ENCODE data around the gene CCDC92.

Gene CCDC92

DNA sequence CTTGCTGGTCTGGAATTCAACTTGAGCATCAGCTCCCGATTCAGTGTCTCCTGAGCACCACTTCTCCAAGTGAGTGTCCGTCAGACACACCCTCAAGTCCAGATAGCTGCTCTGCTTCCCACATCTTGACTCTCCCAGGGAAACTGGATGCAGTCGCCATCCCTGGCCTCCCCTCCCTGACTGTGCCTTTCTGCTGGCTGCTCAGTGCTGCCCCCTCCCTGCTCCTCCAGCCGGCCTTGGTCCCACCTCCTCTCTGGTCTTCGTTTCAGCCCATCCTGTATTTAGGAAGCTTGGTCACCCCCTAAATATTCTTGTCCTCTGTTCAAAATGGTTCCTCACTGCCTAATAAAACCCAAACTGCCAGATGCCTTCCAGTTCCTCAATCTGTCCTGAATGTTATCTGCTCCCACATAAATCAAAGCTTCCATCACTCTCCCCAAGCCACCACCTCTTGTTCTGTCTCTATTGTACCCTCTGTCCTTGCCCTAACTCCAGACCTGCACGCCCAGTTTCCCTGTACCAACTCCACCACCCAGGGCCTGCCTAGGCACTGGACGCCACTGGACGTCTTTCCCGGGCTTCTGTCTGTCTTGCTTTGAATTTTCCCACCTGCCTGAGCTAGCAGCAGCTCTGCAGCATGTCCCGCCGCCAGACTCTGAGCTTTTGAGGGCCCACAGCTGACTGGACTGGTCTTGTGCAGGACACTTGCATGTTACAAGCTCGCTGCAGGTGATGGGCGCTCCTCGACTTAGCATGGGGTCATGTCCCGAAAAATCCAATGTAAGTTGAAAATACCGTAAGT is 33.8 kb downstream of the CCDC92 start:
- H3K27me3 ChIP-seq (replicated peaks), result no peaks in the 10 kb centered on the region
- peaks cover 7% of the 10 kb centered on the region for H3K36me3 ChIP-seq (replicated peaks)
- TF ChIP-seq, protein P1, sequence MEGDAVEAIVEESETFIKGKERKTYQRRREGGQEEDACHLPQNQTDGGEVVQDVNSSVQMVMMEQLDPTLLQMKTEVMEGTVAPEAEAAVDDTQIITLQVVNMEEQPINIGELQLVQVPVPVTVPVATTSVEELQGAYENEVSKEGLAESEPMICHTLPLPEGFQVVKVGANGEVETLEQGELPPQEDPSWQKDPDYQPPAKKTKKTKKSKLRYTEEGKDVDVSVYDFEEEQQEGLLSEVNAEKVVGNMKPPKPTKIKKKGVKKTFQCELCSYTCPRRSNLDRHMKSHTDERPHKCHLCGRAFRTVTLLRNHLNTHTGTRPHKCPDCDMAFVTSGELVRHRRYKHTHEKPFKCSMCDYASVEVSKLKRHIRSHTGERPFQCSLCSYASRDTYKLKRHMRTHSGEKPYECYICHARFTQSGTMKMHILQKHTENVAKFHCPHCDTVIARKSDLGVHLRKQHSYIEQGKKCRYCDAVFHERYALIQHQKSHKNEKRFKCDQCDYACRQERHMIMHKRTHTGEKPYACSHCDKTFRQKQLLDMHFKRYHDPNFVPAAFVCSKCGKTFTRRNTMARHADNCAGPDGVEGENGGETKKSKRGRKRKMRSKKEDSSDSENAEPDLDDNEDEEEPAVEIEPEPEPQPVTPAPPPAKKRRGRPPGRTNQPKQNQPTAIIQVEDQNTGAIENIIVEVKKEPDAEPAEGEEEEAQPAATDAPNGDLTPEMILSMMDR (IDR thresholded peaks at IDR 0.05; ENCODE audit: low read depth, low read length, missing control alignments), result peak; percentile 75
- in situ Hi-C loops (cut with HindIII; ENCODE audit: low pct_ligation_motif_present, low sequenced_read_pairs), result no loop called here
- DNase-seq, result no peak
- no peak overlapping the region for H3K4me3 ChIP-seq (ENCODE audit: low read depth, low read length)
- no peak overlapping the region for H3K27ac ChIP-seq

- in situ Hi-C loops (cut with HindIII; ENCODE audit: low pct_ligation_motif_present, low sequenced_read_pairs), result no loop called here
- TF ChIP-seq, protein P1 (IDR thresholded peaks at IDR 0.05; ENCODE audit: low read depth, low read length, missing control alignments), result no peak
- Histone ChIP-seq H3K36me3 (replicated peaks) (peaks cover 7% of the 10 kb centered on the region), H3K4me3 (ENCODE audit: low read depth, low read length) (no peak overlapping the region), H3K27ac (no peak overlapping the region), H3K27me3 (replicated peaks) (no peaks in the 10 kb centered on the region)
- DNase-seq, result no peak
Measured at GRCh38 chr12:123937707-123938591, 34.7 kb downstream of the CCDC92 start.

- no peak for DNase-seq
- TF ChIP-seq, protein P1 (IDR thresholded peaks at IDR 0.05; ENCODE audit: low read depth, low read length, missing control alignments), result no peak
- Histone ChIP-seq H3K4me3 (ENCODE audit: low read depth, low read length) (no peak overlapping the region), H3K27me3 (replicated peaks) (no peaks in the 10 kb centered on the region), H3K36me3 (replicated peaks) (peaks cover 7% of the 10 kb centered on the region), H3K27ac (no peak overlapping the region)
- in situ Hi-C loops (cut with HindIII; ENCODE audit: low pct_ligation_motif_present, low sequenced_read_pairs), result no loop called here
Measured at GRCh38 chr12:123936956-123937706, 35.5 kb downstream of the CCDC92 start.

DNA sequence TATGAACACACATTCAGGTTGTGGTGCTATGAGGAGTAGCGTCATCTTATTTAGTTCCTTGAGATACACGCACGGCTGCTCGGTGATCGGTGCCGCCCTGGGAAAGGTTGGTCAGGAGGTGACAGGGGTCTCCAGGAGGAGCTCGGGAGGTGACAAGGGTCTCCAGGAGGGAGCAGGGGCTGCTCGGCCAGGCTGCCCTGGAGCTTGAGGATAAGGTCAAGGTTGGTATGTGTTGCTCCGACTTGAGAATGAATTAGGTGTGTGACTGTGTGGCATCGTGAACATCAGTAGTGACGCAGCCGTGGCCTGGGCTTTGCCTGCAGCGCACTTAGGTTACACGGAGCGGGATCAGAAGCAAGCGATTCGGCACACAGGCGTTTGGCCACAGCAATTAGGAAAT is 36.2 kb downstream of the CCDC92 start:
- TF ChIP-seq, protein P1 (IDR thresholded peaks at IDR 0.05; ENCODE audit: low read depth, low read length, missing control alignments), result no peak
- in situ Hi-C loops (cut with HindIII; ENCODE audit: low pct_ligation_motif_present, low sequenced_read_pairs), result no loop called here
- Histone ChIP-seq H3K27me3 (replicated peaks) (no peaks in the 10 kb centered on the region), H3K36me3 (replicated peaks) (peaks cover 3% of the 10 kb centered on the region), H3K4me3 (ENCODE audit: low read depth, low read length) (no peak overlapping the region), H3K27ac (no peak overlapping the region)
- no peak for DNase-seq

GRCh38 chr12:123935956-123936355 is 36.7 kb downstream of the CCDC92 start:
- Histone ChIP-seq H3K27me3 (replicated peaks) (no peaks in the 10 kb centered on the region), H3K4me3 (ENCODE audit: low read depth, low read length) (no peak overlapping the region), H3K27ac (no peak overlapping the region), H3K36me3 (replicated peaks) (no peaks in the 10 kb centered on the region)
- TF ChIP-seq, protein P1 (IDR thresholded peaks at IDR 0.05; ENCODE audit: low read depth, low read length, missing control alignments), result no peak
- in situ Hi-C loops (cut with HindIII; ENCODE audit: low pct_ligation_motif_present, low sequenced_read_pairs), result no loop called here
- no peak for DNase-seq
